NK-92 treated with Interleukin-12 subunit alpha and Interleukin-12 subunit beta, amount 100 ng/mL, for 24 hours (cell line): ENCODE data around the gene OR51B4.
"Not testable (repeated sequence)": the region's sequence is repeated elsewhere in the genome, so short reads cannot be mapped to it uniquely, and the experiment has no call there.

Source experiments
- DNase-seq: peaks from one replicate; lab custom pipeline; 2025; lab: John Stamatoyannopoulos, UW

Gene OR51B4

GRCh38 chr11:5274395-5274794 lies 27.4 kb downstream of the OR51B4 start:
- no peak for DNase-seq

GRCh38 chr11:5272395-5273017 lies 29.2 kb downstream of the OR51B4 start:
- DNase-seq: no peak

GRCh38 chr11:5269715-5270147 lies 32.0 kb downstream of the OR51B4 start, which contains the start of gene HBE1:
Gene HBE1 (minus strand): TSS chr11:5269945. CDS start chr11:5269890, 55 bp downstream.
- no peak for DNase-seq

- no peak for DNase-seq
Measured at GRCh38 chr11:5267033-5267563, 34.6 kb downstream of the OR51B4 start.

- no peak for DNase-seq
Measured at GRCh38 chr11:5266609-5267008, 35.1 kb downstream of the OR51B4 start.

GRCh38 chr11:5265832-5266231 lies 35.9 kb downstream of the OR51B4 start:
- no peak for DNase-seq

- DNase-seq: no peak
Measured at GRCh38 chr11:5258543-5259262, 43.0 kb downstream of the OR51B4 start.

- DNase-seq: no peak
Measured at GRCh38 chr11:5257296-5257695, 44.5 kb downstream of the OR51B4 start.

- DNase-seq: not testable (repeated sequence)
Measured at GRCh38 chr11:5254646-5255413, 46.9 kb downstream of the OR51B4 start, which contains the start of gene HBG2. Gene HBG2 (minus strand): TSS chr11:5254781. CDS start chr11:5254728, 53 bp downstream.

GRCh38 chr11:5254023-5254422 lies 47.7 kb downstream of the OR51B4 start:
- not testable (repeated sequence) for DNase-seq

GRCh38 chr11:5253440-5253839 lies 48.3 kb downstream of the OR51B4 start:
- DNase-seq: not testable (repeated sequence)

GRCh38 chr11:5252919-5253265 lies 48.9 kb downstream of the OR51B4 start:
- DNase-seq: no peak

- no peak for DNase-seq
Measured at GRCh38 chr11:5252192-5252918, 49.4 kb downstream of the OR51B4 start.

- no peak for DNase-seq
Measured at GRCh38 chr11:5251746-5252145, 50.0 kb downstream of the OR51B4 start.
